ENCODE measurements around the gene SAMD9L. TPM values are rescaled to one million over a fixed set of nuclear protein-coding genes. Genes with fewer than 3 reads are reported as not detected.

Gene SAMD9L
- total and polyA plus RNA-seq, 2 donors (not counting 1 experiment from before 2014, with no cell fraction given), result 11.8 to 23.9 TPM

DNA sequence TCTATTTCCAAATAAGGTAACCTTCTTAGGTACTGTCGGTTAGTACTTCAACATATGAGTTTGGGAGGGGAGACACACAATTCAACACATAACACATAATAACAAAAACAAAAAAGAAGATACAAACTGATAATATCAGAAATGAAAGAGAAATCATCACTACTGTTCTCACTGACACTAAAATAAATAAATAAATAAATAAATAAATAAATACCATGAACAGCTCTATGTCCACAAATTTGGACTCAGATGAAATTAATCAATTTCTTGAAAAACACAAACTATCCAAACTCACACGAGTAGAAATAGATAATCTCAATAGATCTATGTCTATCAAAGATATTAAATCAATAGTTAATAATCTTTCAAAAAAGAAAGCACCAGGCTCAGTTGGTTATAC lies 24.5 kb upstream of the SAMD9L start:
- no peaks in the 10 kb centered on the region for H3K4me1 ChIP-seq (ENCODE audit: control insufficient read depth, extremely low read depth, insufficient read depth, low read length)
- no peak overlapping the region for H3K27ac ChIP-seq (ENCODE audit: insufficient read depth, low read length)
- H2AFZ ChIP-seq (ENCODE audit: low read length), result no peak overlapping the region
- DNase-seq (ENCODE audit: low read depth in 2 of 2), result no peak
- no peaks in the 10 kb centered on the region for H3K36me3 ChIP-seq (ENCODE audit: control insufficient read depth, insufficient read depth, low read length)
- H3K79me2 ChIP-seq (ENCODE audit: control insufficient read depth, insufficient read depth, low read length), result no peaks in the 10 kb centered on the region
- no peaks in the 10 kb centered on the region for H3K9me3 ChIP-seq (ENCODE audit: control insufficient read depth, insufficient read depth, low read depth, low read length)
- no peak overlapping the region for H3K4me3 ChIP-seq (replicated peaks in 1 of 4; ENCODE audit: control extremely low read depth in 1 of 4, insufficient read depth in 1 of 4, low read depth in 3 of 4, low read length in 4 of 4)
- peaks cover 2% of the 10 kb centered on the region for H3K27me3 ChIP-seq (ENCODE audit: control insufficient read depth, insufficient read depth, low read length)
- TF ChIP-seq, protein P1, sequence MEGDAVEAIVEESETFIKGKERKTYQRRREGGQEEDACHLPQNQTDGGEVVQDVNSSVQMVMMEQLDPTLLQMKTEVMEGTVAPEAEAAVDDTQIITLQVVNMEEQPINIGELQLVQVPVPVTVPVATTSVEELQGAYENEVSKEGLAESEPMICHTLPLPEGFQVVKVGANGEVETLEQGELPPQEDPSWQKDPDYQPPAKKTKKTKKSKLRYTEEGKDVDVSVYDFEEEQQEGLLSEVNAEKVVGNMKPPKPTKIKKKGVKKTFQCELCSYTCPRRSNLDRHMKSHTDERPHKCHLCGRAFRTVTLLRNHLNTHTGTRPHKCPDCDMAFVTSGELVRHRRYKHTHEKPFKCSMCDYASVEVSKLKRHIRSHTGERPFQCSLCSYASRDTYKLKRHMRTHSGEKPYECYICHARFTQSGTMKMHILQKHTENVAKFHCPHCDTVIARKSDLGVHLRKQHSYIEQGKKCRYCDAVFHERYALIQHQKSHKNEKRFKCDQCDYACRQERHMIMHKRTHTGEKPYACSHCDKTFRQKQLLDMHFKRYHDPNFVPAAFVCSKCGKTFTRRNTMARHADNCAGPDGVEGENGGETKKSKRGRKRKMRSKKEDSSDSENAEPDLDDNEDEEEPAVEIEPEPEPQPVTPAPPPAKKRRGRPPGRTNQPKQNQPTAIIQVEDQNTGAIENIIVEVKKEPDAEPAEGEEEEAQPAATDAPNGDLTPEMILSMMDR (conservative IDR thresholded peaks at IDR 0.05 in 1 of 2, IDR thresholded peaks at IDR 0.05 in 1 of 2; ENCODE audit: low read depth in 1 of 2, low read length in 2 of 2), result no peak
- no peak for TF ChIP-seq EZH2 (IDR thresholded peaks at IDR 0.05; ENCODE audit: low read length, missing control alignments)
- no peak overlapping the region for H3K9ac ChIP-seq (ENCODE audit: insufficient read depth, low read length)
- no peaks in the 10 kb centered on the region for H4K20me1 ChIP-seq (ENCODE audit: control insufficient read depth, extremely low read depth, insufficient read depth, low read length)
- H3K4me2 ChIP-seq (ENCODE audit: extremely low read depth, insufficient read depth, low read length), result no peak overlapping the region

DNA sequence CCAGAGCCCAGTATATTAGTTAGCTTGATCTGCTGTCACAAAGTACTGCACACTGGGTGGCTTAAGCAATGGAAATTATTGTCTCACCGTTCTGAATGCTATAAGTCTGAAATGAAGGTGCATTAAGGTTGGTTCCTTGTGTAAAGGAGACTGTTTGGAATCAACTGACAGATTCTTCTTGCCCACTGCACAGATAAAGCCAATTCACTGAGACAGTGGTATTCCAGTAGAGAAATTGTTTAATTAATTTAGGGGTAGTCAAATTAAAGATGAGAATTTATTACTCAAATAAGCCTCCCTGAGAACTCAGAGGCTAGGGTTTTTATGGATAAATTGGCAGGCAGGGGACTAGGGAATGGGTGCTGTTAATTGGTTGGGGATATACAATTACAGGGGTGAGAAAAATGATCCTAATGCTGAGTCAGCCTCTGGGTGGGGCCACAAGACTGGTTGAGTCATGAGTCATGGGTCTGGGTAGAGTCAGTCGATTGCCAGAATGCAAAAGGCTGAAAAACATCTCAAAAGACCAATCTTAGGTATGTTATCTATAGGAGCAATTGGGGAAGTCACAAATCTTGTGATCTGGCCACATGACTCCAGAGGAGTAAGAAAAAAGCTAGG lies 23.5 kb upstream of the SAMD9L start:
- Histone ChIP-seq H3K36me3 (ENCODE audit: control insufficient read depth, insufficient read depth, low read length) (no peaks in the 10 kb centered on the region), H3K79me2 (ENCODE audit: control insufficient read depth, insufficient read depth, low read length) (no peaks in the 10 kb centered on the region), H3K4me2 (ENCODE audit: extremely low read depth, insufficient read depth, low read length) (no peak overlapping the region), H3K4me1 (ENCODE audit: control insufficient read depth, extremely low read depth, insufficient read depth, low read length) (no peaks in the 10 kb centered on the region), H3K9me3 (ENCODE audit: control insufficient read depth, insufficient read depth, low read depth, low read length) (no peaks in the 10 kb centered on the region), H3K4me3 (replicated peaks in 1 of 4; ENCODE audit: control extremely low read depth in 1 of 4, insufficient read depth in 1 of 4, low read depth in 3 of 4, low read length in 4 of 4) (no peak overlapping the region), H2AFZ (ENCODE audit: low read length) (no peak overlapping the region), H4K20me1 (ENCODE audit: control insufficient read depth, extremely low read depth, insufficient read depth, low read length) (no peaks in the 10 kb centered on the region), H3K9ac (ENCODE audit: insufficient read depth, low read length) (no peak overlapping the region), H3K27ac (ENCODE audit: insufficient read depth, low read length) (no peak overlapping the region), H3K27me3 (ENCODE audit: control insufficient read depth, insufficient read depth, low read length) (no peaks in the 10 kb centered on the region)
- TF ChIP-seq, protein P1 (conservative IDR thresholded peaks at IDR 0.05 in 1 of 2, IDR thresholded peaks at IDR 0.05 in 1 of 2; ENCODE audit: low read depth in 1 of 2, low read length in 2 of 2), result no peak
- no peak for TF ChIP-seq EZH2 (IDR thresholded peaks at IDR 0.05; ENCODE audit: low read length, missing control alignments)
- peak; percentile 11 for DNase-seq (ENCODE audit: low read depth in 2 of 2)

DNA sequence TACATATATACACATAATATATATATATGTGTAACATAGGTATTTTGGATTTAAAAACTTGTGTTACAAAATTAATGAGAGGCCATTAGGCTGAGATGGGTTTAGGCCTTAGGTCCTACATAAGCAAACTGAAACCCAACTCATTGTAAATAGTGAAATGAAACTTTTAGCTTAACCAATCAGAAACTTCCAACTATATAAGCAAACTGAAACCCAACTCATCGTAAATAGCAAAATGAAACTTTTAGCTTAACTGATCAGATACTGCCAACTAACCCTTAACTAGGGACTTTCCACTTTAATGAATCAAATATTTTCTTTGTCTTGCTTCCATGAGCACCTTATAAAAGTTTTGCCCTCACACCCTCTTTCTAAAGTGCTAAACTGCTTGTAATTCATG lies 17.3 kb upstream of the SAMD9L start:
- peak in 1 of 2 donors; percentile 15 for DNase-seq (ENCODE audit: low read depth in 2 of 2)
- H3K27ac ChIP-seq (ENCODE audit: insufficient read depth, low read length), result no peak overlapping the region
- peak overlapping the region; percentile 44 for H2AFZ ChIP-seq (ENCODE audit: low read length)
- H3K4me1 ChIP-seq (ENCODE audit: control insufficient read depth, extremely low read depth, insufficient read depth, low read length), result no peaks in the 10 kb centered on the region
- no peaks in the 10 kb centered on the region for H3K27me3 ChIP-seq (ENCODE audit: control insufficient read depth, insufficient read depth, low read length)
- H3K9me3 ChIP-seq (ENCODE audit: control insufficient read depth, insufficient read depth, low read depth, low read length), result no peaks in the 10 kb centered on the region
- no peak overlapping the region for H3K9ac ChIP-seq (ENCODE audit: insufficient read depth, low read length)
- H3K4me3 ChIP-seq (replicated peaks in 1 of 4; ENCODE audit: control extremely low read depth in 1 of 4, insufficient read depth in 1 of 4, low read depth in 3 of 4, low read length in 4 of 4), result no peak overlapping the region
- no peaks in the 10 kb centered on the region for H4K20me1 ChIP-seq (ENCODE audit: control insufficient read depth, extremely low read depth, insufficient read depth, low read length)
- no peak overlapping the region for H3K4me2 ChIP-seq (ENCODE audit: extremely low read depth, insufficient read depth, low read length)
- no peaks in the 10 kb centered on the region for H3K79me2 ChIP-seq (ENCODE audit: control insufficient read depth, insufficient read depth, low read length)
- no peaks in the 10 kb centered on the region for H3K36me3 ChIP-seq (ENCODE audit: control insufficient read depth, insufficient read depth, low read length)
- TF ChIP-seq EZH2 (IDR thresholded peaks at IDR 0.05; ENCODE audit: low read length, missing control alignments), result no peak
